ENCODE results near the gene CACUL1. TPM values are rescaled to one million over a fixed set of nuclear protein-coding genes. Genes with fewer than 3 reads are reported as not detected.
"Not testable (repeated sequence)": the region's sequence is repeated elsewhere in the genome, so short reads cannot be mapped to it uniquely, and the experiment has no call there.

CACUL1 gene
- total RNA-seq, 2 donors from 2014 or later, result 42.1 TPM

DNA sequence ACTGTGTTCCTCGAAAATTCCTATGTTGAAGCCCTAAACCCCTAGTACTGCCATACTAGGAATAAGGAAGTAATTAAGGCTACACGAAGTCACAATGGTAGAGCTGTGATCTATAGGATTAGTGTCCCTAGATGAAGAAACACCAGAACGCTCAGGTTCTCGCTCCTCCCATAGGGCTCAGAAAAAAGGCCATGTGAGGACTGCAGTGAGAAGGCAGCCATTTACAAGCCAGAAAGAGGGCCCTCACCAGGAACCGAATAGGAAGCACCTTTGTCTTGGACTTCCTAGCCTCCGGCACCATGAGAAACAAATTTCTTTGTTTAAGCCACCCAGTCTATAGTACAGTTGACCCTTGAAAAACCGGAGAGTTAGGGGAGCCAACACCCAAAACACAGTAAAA lies 46.2 kb downstream of the CACUL1 start:
- no peak for ATAC-seq
- no peak for DNase-seq
- intact Hi-C loops (cut with DNase I, micrococcal nuclease), result no loop called here

DNA sequence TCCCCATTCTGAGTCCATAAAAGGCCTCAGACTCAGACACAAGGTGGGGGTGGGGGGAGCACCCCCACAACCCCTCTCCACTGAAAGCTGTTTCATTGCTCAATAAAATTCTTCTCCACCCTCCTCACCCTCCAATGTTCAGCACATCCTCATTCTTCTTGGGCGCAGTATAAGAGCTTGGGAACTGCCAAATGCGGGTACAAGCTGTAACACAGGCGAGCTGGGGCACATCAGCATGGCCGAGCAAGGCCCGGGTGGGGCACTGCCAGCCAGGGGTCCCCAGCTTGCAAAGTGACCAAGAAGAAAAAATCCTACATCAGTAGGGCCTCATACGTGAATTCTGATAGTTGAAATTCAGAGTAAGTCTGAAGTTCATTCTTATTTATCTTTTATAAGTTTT lies 50.1 kb downstream of the CACUL1 start:
- intact Hi-C loops (cut with DNase I, micrococcal nuclease), result no loop called here
- DNase-seq, result no peak
- ATAC-seq, result no peak

DNA sequence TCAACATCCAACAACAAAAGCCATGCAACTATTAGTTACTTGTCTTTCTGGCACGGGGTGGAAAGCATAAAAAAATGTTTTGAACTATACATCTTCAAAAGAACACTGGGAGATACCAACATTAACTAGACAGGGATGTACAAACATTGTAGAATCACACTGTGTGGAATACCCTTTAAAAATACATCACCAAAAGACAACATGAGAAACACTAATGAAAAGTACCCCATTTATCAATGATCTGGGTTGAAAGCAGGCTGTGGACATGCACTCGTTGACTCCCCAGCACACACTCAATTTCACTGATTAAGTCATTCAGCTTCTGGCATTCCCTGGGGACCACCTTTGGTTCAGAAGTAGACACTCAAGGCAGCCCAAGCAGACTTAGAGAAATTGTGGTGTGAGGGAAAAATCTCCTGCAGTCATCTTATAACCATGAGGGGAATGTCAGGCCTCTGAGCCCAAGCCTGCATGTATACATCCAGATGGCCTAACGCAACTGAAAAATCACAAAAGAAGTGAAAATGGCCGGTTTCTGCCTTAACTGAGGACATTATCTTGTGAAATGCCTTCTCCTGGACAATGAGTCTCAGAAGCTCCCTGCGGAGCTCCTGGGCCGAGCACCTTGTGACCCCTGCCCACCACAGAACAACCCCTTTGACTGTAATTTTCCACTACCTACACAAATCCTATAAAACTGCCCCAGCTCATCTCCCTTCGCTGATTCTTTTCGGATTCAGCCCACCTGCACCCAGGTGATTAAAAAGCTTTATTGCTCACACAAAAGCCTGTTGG lies 53.0 kb downstream of the CACUL1 start:
- DNase-seq, result no peak
- ATAC-seq, result no peak
- intact Hi-C loops (cut with DNase I, micrococcal nuclease), result no loop called here

DNA sequence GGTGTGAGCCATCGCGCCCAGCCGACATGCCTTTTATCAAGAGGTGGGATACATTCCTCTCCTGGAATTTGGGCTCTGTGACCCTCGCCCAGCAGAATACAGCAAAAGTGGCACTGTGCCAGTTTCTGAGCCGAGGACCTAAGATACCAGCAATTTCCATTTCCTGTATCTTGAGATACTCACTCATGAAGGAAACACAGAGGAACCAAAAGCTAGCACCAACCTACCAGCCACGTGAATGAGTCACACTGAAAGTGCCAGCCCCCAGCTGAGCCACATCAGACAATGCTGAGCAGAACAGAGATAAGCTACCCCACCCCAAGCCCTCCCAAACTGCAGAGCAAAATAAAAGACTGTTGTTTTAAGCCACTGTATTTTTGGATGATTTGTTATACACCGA lies 56.3 kb downstream of the CACUL1 start:
- ATAC-seq, result peak; percentile 82
- DNase-seq, result peak in 1 of 2 donors; percentile 32
- intact Hi-C loops (cut with DNase I, micrococcal nuclease), result no loop called here

DNA sequence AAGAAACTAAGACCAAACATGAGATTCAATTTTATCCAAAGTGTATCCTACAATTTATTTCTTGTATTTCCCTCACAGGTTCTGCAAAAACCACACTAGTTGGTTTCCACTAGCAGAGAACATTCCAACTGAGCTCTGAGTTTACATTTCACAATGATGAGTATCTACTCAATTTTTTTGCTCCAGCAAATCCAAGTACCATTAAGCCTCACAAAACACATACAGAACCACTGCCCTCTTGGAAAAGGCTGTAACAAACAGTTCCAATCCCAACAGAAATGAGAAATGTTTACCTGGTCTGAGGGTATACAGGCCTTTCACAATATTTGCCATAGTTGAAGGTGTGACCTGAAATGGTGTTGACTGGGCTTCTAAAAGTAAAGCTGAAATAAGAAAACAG lies 59.9 kb downstream of the CACUL1 start:
- intact Hi-C loops (cut with DNase I, micrococcal nuclease), result no loop called here
- ATAC-seq (no peak), DNase-seq (no peak)

DNA sequence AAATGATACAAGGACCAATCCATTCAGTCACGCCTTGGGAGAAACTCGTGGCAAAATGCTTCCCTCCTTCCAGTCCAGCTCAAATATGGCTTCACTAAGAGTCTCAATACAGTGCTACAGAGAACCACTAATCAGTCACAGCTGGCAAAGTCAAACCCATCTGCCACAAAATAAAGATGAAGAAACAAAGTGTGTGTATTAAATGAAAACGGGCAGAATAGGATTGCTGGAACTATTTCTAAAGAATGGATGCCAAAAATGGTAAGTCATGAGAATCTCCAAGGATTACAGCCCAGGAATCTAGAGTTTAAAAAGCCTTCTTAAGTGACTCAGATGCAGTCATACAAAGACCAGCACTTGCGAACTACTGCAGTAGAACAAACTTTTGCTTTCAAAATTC lies 61.9 kb downstream of the CACUL1 start:
- no peak for DNase-seq
- ATAC-seq, result no peak
- intact Hi-C loops (cut with DNase I, micrococcal nuclease), result no loop called here

DNA sequence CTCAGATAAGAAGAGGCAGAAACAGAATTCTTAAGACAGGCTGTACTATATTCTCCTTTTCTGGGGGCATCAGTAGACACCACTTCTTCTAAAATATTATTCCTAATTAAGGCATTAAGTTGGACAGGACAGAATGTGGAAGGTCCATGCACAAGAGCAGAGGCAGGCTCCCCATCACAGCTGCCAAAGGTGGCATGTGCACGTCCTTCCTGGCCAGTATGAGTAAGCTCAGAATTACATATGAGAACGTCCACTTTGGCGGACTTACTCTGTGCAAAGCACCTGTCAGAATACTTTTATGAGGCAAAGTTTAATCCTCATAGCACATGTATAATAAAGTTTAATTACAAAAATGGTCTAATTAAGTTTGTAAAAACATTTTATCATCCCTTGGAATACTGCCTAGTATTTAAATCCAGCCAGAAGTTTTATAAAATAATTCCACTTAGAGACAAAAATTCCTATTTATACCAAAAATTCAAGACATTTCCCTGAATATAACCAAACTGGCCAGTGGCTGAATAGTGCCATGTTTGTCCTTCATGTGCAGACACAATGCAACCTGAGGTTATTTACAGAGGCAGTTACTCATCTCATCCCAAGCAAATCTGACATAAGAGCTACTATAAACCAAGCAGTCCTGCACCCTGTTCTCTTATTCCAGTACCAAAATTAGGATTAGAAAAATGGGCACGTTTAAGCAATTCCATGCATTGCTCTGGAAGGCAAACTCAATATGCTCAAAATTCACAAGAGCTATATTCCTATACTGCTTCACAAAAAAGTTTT lies 65.5 kb downstream of the CACUL1 start:
- ATAC-seq (no peak), DNase-seq (no peak)
- intact Hi-C loops (cut with DNase I, micrococcal nuclease), result no loop called here

DNA sequence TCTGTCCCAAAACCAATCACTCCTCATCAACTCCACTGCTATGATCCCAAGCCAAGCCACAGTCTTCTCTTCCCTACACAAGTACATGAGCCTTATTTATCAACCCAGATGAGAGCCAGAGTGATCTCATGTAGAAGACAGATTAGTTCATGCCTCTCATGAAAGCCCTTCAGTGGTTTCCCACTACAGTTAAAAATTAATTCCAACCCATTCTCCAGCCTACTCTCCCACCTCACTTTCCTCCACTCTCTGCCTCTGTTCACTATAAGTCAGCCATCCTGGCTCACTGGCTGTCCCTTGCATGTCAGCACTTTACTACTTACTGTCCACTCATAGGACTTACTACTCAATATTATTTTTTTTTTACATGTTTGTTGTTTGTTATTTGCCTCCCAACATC lies 67.3 kb downstream of the CACUL1 start:
- no peak for DNase-seq
- no peak for ATAC-seq
- intact Hi-C loops (cut with DNase I, micrococcal nuclease), result no loop called here

DNA sequence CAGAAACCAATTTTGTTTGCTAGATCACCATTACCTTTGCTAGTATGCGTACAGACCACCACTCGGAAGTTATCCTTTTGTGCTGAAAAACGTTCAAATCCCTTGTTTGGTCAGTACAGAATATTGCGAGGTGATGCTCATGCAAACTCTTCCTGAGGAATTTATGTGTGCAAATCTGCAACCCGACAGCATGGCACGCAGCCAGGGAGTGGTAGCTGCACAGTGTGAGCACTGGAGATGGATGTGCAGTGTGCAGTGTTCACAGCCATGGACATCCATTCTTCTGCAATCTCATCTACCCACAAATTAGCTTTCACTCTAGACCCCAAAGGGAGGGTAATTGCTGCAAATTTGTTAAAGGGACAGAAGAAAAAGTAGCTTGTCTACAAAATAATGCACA lies 72.2 kb downstream of the CACUL1 start:
- DNase-seq (no peak), ATAC-seq (no peak)
- intact Hi-C loops (cut with DNase I, micrococcal nuclease), result no loop called here

DNA sequence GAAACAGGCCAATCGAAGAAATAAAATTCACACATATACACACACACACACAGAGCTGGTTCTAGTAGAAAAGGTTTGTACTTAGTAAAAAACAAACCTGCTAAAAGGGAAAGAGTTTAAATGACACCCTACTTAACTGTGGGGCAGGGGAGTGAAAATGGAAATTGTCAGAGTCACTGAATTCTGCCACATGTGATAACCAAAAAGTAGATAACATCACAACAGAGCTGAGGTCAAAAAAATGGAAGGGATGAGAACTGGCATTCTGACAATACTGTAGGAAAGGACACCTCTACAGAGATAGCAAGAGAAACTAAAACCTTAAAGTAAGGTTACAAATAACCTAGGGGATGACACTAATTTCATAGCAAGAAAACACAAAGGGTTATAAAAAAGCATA lies 74.6 kb downstream of the CACUL1 start:
- intact Hi-C loops (cut with DNase I, micrococcal nuclease), result no loop called here
- ATAC-seq, result no peak
- DNase-seq, result no peak

DNA sequence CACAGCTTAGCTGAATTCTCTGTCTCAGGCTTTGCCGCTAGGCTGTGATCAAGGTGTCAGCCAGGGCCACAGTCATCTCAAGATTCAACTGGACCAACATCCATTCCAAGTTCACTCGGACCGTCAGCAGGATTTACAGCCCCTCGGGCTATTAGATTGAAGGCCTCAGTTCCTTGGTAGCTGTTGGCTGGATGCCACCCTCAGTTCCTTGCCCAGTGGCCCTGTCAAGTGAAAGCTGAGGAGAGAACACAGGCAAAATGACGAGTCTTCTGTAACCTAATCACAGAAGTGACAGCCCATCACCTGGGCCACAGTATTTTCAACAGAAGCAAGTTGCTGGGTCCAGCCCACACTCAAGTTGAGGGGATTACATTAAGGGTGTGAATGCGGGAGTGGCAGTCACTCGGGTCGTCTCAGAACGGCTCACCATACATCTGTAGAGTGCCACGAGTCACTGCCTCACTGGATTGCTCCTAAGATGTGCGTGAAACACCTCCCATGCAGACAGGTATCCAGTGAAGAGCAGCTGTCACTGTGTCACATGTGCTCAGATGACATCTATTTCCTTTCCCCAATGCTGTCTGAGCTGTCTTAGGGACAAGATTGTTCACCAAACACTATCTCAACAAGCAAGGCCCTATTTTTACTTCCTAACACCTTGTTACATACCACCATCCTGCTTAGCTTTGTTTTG lies 80.4 kb downstream of the CACUL1 start:
- no peak for ATAC-seq
- no peak for DNase-seq
- intact Hi-C loops (cut with DNase I, micrococcal nuclease), result no loop called here

DNA sequence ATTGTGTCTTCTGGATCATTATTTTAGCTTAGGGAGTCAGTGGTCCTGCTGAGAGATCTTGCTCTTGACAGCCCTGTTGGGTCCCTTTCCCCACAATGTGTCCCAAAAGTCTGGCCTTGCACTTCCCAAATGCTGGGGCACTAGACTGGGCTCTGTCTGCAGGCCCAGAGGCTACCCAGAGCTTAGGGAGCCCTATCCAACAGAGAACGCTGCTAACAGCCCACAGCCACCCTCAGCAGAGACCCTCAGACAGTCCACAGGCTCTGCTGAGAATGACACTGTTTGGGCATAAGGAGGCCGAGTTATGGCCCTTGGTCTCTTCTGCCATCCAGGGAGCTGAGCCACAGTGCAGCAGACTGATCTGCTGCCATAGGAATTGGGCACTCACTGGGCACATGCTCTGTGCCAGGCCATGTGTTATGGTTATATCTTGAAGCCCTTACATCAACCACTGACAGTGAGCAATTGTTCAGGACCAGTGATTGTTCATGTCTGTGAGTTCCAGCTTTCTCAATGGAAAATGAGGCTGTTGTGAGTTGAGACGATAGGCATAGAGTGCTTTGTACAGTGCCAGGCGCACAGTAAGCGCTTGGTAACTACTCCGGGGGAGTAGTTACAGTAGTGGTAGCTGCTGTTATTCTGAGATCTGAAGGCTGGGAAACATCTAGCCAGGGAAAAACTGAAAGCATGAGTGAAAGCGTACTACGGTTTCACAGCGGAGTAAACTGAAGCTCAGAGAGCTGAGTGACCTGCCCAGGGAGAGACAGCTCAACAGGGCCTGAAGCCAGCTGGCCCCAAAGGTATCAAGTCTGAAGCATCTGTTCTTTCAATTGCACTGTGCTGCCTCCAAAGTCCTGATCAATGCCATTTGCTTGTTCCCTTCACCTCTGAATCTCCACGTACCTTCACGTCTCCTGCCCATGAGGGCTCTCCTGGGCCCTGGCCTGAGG lies 81.7 kb downstream of the CACUL1 start:
- peak; percentile 12 for ATAC-seq
- no peak for DNase-seq
- intact Hi-C loops (cut with DNase I, micrococcal nuclease), result no loop called here

DNA sequence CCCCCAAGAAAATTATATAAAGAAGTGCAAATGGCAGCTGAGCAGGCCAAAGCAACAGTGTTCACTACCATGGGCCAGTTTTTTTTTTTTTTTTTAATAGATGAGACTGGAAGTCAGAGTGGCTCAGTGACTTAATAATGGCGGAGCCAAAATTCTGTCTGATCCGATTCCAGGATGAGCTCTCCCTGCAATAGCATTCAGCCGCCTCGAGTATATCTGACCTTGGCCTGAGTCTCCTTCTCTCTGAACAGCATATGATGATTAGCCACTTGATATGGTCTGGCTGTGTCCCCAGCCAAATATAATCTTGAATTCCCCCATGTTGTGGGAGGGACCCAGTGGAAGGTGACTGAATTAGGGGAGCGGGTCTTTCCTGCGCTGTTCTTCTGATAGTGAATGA lies 82.6 kb downstream of the CACUL1 start:
- ATAC-seq (no peak), DNase-seq (no peak)
- intact Hi-C loops (cut with DNase I, micrococcal nuclease), result no loop called here

DNA sequence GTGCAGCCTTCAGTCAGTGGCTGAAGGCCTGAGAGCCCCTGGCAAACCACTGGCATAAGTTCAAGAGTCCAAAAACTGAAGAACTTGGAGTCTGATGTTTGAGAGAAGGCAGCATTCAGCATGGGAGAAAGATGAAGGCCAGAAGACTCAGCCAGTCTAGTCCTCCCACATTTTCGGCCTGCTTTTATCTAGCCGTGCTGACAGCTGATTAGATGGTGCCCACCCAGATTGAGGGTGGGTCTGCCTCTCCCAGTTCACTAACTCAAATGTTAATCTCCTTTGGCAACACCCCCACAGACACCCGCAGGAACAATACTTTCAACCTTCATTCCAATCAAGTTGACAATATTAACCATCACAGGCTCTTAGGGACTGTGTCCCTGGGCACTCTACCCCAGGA lies 83.5 kb downstream of the CACUL1 start:
- intact Hi-C loops (cut with DNase I, micrococcal nuclease); DNase-seq; ATAC-seq: not testable (repeated sequence)

DNA sequence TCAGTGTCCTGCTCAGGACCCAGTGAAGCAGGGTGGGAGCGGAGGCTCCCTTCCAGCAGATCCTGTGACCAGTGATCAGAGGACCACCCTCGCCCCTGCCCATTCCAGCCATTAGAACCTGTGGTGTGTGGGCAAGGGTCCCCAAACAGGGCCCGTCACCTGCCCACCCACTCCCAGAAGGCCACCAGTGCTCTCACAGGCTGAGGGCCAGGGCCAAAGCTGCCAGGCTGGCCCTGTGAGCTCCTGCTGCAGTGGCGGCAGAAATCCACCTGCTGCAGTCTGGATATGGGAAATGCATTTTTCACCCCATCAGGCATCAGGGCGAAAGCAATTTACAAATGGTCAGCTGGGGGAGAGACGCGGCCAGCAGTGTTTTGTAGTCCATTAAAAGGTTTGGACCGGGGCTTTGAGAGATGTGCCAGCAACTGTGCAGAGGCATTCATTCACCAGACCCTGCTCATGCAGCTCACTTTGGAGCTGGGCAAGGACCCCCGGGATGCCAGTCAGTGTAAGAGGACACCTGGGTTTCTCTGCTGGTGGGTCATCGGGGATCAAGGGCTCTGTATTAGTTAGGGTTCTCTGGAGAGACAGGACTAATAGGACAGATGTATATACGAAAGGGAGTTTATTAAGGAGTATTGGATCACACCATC lies 84.2 kb downstream of the CACUL1 start:
- DNase-seq, result no peak
- ATAC-seq, result no peak
- intact Hi-C loops (cut with DNase I, micrococcal nuclease), result no loop called here

DNA sequence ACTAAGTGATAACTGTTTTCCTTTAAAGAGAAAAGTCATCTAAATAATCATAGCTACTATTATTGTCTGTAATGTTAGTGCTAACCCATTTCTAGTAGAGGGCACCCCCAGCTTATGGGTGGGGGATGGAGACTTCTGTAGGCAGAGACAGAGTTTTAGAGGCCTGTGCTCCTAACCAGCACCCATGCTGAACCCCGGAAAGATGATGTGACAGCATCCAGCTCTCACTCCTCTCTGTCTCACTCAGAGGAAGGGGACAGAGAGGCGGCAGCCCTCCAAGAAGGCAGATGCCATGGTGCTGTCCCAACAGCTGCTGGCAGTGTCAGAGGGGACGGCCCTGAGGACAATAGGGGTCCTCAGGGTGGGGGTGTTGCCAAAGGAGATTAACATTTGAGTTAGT lies 84.9 kb downstream of the CACUL1 start:
- intact Hi-C loops (cut with DNase I, micrococcal nuclease), result no loop called here
- no peak for ATAC-seq

DNA sequence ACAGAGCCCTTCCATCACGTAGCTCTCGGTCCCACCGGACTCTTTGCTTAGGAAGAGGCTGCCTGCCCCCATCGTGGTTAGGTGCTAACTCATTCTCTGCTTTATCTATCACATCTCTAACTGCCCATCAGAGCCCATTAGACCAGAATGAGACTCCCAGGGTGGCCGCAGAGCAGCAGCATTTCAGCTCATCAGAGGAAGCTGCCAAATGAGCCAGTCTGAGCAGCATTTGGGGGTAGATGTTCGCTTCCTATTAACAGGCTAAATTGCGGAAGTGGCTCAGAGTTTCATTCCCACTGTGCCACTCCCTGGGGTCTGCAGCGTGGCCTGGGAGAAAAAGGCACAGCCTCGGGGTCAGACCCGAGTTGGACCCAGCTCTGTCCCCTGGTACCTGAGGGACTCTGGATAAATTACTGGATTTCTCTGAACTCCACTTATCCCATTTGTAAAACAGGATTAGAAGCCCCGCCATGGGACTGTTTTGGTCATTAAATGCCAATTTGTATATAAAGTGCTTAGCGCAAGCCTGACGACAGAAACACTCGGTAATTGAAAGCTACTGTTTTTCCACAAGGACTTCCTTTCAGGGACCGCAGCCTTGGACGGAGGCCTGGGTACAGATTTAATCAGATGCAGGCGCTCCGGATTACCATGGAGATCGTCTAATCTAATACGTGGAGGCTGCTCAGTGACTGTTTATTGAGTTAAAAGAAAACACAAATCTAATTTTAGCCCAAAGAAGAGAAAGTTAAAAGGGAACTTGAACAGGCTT lies 85.6 kb downstream of the CACUL1 start:
- ATAC-seq (no peak), DNase-seq (no peak)
- intact Hi-C loops (cut with DNase I, micrococcal nuclease), result no loop called here

More for the DNA sequence above, 84.9 kb downstream of the CACUL1 start:
- DNase-seq, result no peak

Data from left colon (tissue), 2 donors.